Thyroid gland (tissue), 4 donors: ENCODE results near the gene CPXM2.

Experiments
- CTCF ChIP-seq, 6 experiments: fragments of 200-600 bp in 3 of 6; fragments of 450-650 bp in 3 of 6; sonication (generic) in 3 of 6; IDR thresholded peaks; one replicate each; pipeline ENCODE4 v1.5.1; 2016 to 2019; ENCODE audit warnings: antibody characterized with exemption in 6 of 6, mild to moderate bottlenecking in 2 of 6, inconsistent platforms in 1 of 6, moderate library complexity in 1 of 6
- POLR2A ChIP-seq, 2 donors: fragments of 450-650 bp; IDR thresholded peaks; one replicate each; pipeline ENCODE4 v1.6.1; 2017; ENCODE audit warnings: antibody characterized with exemption in 2 of 2, mild to moderate bottlenecking in 2 of 2, moderate library complexity in 1 of 2

GRCh38 chr10:123777881-123778280, 113.7 kb downstream of the CPXM2 start:
- no peak for TF ChIP-seq POLR2A (IDR thresholded peaks at IDR 0.05)
- no peak for TF ChIP-seq CTCF (IDR thresholded peaks at IDR 0.05)
